DOHH2 (cell line): ENCODE results near the gene ACYP2.

Experiments used
- H3F3A ChIP-seq: fragments of 200-600 bp; sonication (generic), shearing (Covaris generic); 2 replicates; pipeline ENCODE4 v1.6.0; 2016; ENCODE audit warnings: antibody characterized with exemption, mild to moderate bottlenecking; ENCODE audit not compliant: control insufficient read depth, insufficient read depth
- H3K27ac ChIP-seq: fragments of 200-600 bp; sonication (generic); 2 replicates; pipeline ENCODE4 v1.5.1; 2014; ENCODE audit warnings: low read depth, mild to moderate bottlenecking, low read length, moderate library complexity
- H3K27me3 ChIP-seq: fragments of 200-600 bp; sonication (generic); 2 replicates; pipeline ENCODE4 v1.6.1; 2014; ENCODE audit warnings: mild to moderate bottlenecking, low read length, mixed read lengths; ENCODE audit not compliant: control insufficient read depth
- H3K36me3 ChIP-seq: fragments of 200-600 bp; sonication (generic); 2 replicates; pipeline ENCODE4 v1.6.1; 2014; ENCODE audit warnings: mild to moderate bottlenecking, low read length, moderate library complexity, mixed read lengths; ENCODE audit not compliant: control insufficient read depth
- H3K4me1 ChIP-seq: fragments of 200-600 bp; sonication (generic); 2 replicates; pipeline ENCODE4 v1.6.1; 2014; ENCODE audit warnings: mild to moderate bottlenecking, low read length, mixed read lengths; ENCODE audit not compliant: control insufficient read depth
- H3K4me2 ChIP-seq: fragments of 200-600 bp; sonication (generic); 2 replicates; pipeline ENCODE4 v1.6.0; 2014; ENCODE audit warnings: mild to moderate bottlenecking, low read length, moderate library complexity
- H3K4me3 ChIP-seq: fragments of 200-600 bp; sonication (generic); 2 replicates; pipeline ENCODE4 v1.5.1; 2014; ENCODE audit warnings: mild to moderate bottlenecking, low read length, mixed read lengths
- H3K79me2 ChIP-seq: fragments of 200-600 bp; sonication (generic); 2 replicates; pipeline ENCODE4 v1.6.1; 2014; ENCODE audit warnings: mild to moderate bottlenecking, low read length, mixed read lengths; ENCODE audit not compliant: control insufficient read depth
- H3K9me2 ChIP-seq: fragments of 200-600 bp; sonication (generic); replicated peaks from 2 replicates; pipeline ENCODE4 v1.6.1; 2014; ENCODE audit warnings: mild to moderate bottlenecking, low read length, mixed read lengths; ENCODE audit not compliant: control insufficient read depth
- H3K9me3 ChIP-seq: fragments of 200-600 bp; sonication (generic); 2 replicates; pipeline ENCODE4 v1.6.1; 2014; ENCODE audit warnings: antibody characterized with exemption, low read length, mixed read lengths; ENCODE audit not compliant: control insufficient read depth, insufficient read depth
- H4K20me1 ChIP-seq: fragments of 200-600 bp; sonication (generic); 2 replicates; pipeline ENCODE4 v1.6.0; 2014; ENCODE audit warnings: low read depth, mild to moderate bottlenecking, antibody characterized with exemption, low read length, moderate library complexity; ENCODE audit not compliant: control insufficient read depth, insufficient read depth
- EZH2phosphoT487 ChIP-seq: fragments of 200-600 bp; sonication (generic); IDR thresholded peaks from 2 replicates; pipeline ENCODE4 v1.6.1; 2017; ENCODE audit warnings: borderline replicate concordance, mild to moderate bottlenecking, antibody characterized with exemption, low read length, moderate library complexity, mixed read lengths
- TF ChIP-seq, protein P1 (sequence below): fragments of 200-600 bp; sonication (generic); IDR thresholded peaks from one replicate; pipeline ENCODE4 v1.5.1; 2014; ENCODE audit warnings: antibody characterized with exemption, mild to moderate bottlenecking, low read depth, low read length; ENCODE audit not compliant: poor library complexity, severe bottlenecking

The ACYP2 gene

DNA sequence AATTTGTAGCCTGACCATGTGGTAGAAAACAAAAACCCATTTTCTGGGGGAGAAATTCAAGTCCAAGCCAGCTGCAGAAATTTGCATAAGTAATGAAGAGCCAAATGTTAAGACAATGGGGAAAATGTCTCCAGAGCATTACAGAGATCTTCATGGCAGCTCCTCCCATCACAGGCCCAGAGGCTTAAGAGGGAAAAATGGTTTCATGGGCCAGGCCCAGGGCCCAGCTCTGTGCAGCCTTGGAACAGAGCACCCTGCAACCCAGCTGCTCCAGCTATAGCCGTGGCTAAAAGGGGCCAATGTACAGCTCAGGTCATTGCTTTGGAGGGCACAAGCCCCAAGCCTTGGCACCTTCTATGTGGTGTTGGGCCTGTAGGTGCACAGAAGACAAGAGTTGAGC lies 209.7 kb downstream of the ACYP2 start:
- no peak overlapping the region for H3K27ac ChIP-seq
- H4K20me1 ChIP-seq = no peaks in the 10 kb centered on the region
- H3F3A ChIP-seq = no peaks in the 10 kb centered on the region
- H3K36me3 ChIP-seq = no peaks in the 10 kb centered on the region
- H3K9me2 ChIP-seq = no peaks in the 10 kb centered on the region
- H3K9me3 ChIP-seq = peaks cover 4% of the 10 kb centered on the region; the same call in 1 of the 2 replicates
- no peaks in the 10 kb centered on the region for H3K79me2 ChIP-seq
- no peak for TF ChIP-seq EZH2phosphoT487
- TF ChIP-seq, protein P1, sequence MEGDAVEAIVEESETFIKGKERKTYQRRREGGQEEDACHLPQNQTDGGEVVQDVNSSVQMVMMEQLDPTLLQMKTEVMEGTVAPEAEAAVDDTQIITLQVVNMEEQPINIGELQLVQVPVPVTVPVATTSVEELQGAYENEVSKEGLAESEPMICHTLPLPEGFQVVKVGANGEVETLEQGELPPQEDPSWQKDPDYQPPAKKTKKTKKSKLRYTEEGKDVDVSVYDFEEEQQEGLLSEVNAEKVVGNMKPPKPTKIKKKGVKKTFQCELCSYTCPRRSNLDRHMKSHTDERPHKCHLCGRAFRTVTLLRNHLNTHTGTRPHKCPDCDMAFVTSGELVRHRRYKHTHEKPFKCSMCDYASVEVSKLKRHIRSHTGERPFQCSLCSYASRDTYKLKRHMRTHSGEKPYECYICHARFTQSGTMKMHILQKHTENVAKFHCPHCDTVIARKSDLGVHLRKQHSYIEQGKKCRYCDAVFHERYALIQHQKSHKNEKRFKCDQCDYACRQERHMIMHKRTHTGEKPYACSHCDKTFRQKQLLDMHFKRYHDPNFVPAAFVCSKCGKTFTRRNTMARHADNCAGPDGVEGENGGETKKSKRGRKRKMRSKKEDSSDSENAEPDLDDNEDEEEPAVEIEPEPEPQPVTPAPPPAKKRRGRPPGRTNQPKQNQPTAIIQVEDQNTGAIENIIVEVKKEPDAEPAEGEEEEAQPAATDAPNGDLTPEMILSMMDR = no peak
- no peaks in the 10 kb centered on the region for H3K27me3 ChIP-seq
- no peak overlapping the region for H3K4me3 ChIP-seq
- H3K4me2 ChIP-seq = no peak overlapping the region
- H3K4me1 ChIP-seq = peaks cover 4% of the 10 kb centered on the region

DNA sequence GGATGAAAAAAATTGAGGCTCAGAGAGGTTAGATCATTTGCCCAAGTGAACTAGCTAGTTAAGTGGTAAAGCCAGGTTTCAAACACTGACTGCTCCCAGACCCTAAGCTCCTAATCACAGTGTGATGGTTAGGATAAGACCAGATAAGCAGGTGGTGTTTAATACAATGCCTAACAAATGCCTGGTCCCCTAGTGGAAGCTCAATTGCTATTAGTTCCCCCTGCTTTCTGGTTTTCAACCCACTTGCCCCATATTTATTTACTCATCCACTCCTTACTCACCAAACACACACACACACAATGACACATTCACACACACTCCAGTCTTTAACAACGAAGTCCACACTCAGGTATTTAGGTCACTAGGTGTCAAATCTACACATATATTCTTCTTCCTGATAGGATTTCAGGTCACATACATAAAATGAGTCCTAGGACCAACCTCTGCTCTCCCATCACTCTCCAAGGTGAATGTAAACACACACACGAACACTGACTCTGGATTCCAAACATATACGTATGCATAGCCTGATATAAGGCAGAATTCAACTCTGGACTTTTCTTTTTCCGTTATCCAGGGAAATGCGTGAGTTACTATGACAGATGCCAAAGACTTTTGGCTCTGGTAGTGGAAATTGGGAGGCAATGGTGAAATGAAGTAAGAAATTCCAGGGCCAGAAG lies 214.2 kb downstream of the ACYP2 start:
- H3K9me3 ChIP-seq = peaks cover 4% of the 10 kb centered on the region; the same call in 1 of the 2 replicates
- H3K4me2 ChIP-seq = peak overlapping the region; percentile 80
- TF ChIP-seq, protein P1 = no peak
- no peaks in the 10 kb centered on the region for H3K36me3 ChIP-seq
- H4K20me1 ChIP-seq = no peaks in the 10 kb centered on the region
- peaks cover 19% of the 10 kb centered on the region for H3K4me1 ChIP-seq
- H3K4me3 ChIP-seq = peak overlapping the region; percentile 71
- H3K27me3 ChIP-seq = no peaks in the 10 kb centered on the region
- H3F3A ChIP-seq = no peaks in the 10 kb centered on the region
- no peaks in the 10 kb centered on the region for H3K79me2 ChIP-seq
- no peak overlapping the region for H3K27ac ChIP-seq
- H3K9me2 ChIP-seq = no peaks in the 10 kb centered on the region

DNA sequence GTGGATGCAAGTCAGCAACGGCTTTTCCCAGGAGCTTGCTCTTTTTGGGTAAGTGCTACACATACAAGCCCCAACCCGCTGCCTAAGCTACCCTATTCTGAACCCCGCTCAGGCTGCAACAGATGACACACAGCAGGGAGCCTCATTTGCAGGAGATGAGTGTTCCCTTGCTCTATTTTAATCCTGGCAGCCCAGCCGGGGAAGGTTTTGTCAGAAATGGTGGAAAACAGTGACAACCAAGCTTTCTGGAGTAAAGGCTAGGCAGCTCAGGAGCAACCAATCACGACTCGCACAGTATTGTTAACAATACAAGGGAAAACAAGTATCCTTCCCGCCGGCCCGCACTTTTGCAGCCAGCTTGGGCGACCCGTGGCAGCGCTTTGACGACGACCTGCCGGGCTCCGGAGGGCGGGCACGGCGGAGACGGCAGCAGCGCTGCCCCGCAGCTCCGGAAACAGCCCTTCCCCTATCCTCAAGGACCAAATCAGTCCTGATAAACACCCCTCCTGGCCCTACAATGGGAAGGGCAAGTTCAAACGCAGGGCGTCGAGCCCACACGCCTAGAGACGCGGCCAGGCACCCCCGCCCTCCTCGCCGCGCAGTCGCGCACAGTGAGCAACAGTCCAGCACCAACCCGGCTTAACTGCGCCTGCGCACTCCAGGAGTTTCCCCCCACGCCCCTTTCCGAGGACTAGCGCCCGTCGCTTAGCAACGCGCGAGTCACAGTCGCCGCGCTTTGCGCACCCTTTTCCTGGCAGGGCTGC lies 214.9 kb downstream of the ACYP2 start:
- peaks cover 1% of the 10 kb centered on the region; the same call in 1 of the 2 replicates for H3K9me3 ChIP-seq
- H3K79me2 ChIP-seq = no peaks in the 10 kb centered on the region
- no peaks in the 10 kb centered on the region for H3K27me3 ChIP-seq
- no peaks in the 10 kb centered on the region for H3K9me2 ChIP-seq
- H3K4me1 ChIP-seq = peaks cover 19% of the 10 kb centered on the region
- TF ChIP-seq, protein P1 = no peak
- TF ChIP-seq EZH2phosphoT487 = no peak
- H3F3A ChIP-seq = no peaks in the 10 kb centered on the region
- H4K20me1 ChIP-seq = no peaks in the 10 kb centered on the region
- peak overlapping the region; percentile 80 for H3K4me2 ChIP-seq
- no peaks in the 10 kb centered on the region for H3K36me3 ChIP-seq
- H3K4me3 ChIP-seq = peak overlapping the region; percentile 71
- no peak overlapping the region for H3K27ac ChIP-seq
